PC-9 (cell line): ENCODE results near the gene ARHGAP26. TPM values are rescaled to one million over a fixed set of nuclear protein-coding genes. Genes with fewer than 3 reads are reported as not detected.

Source experiments
- BruUV-seq: library from RNA; stranded (reverse); fragments of 400-500 nt; replicated peaks from 2 replicates; lab custom pipeline; 2021; lab: Mats Ljungman, UMichigan
- CTCF ChIA-PET: fragments of 300-600 bp; sonication (Branson Sonifier 250); formaldehyde crosslinking; loops from one replicate; lab custom pipeline; 2022; ENCODE audit warnings: antibody characterized with exemption; lab: Charles Lee
- POLR2A ChIA-PET: fragments of 300-600 bp; sonication (Branson Sonifier 250); formaldehyde crosslinking; loops from one replicate; lab custom pipeline; 2022; ENCODE audit warnings: antibody characterized with exemption; ENCODE audit not compliant: unreplicated experiment; lab: Charles Lee
- DNase-seq, 2 experiments: peaks; one replicate each; pipeline versions ENCODE4 v3.0.0 to v3.0.0-alpha.2; 2015 to 2022; ENCODE audit warnings: mixed read lengths in 1 of 2
- H2AFZ ChIP-seq: fragments of 200-600 bp; sonication (generic); 2 replicates; pipeline ENCODE4 v1.8.1; 2017; ENCODE audit warnings: antibody characterized with exemption
- H3F3A ChIP-seq: fragments of 200-600 bp; sonication (generic); 2 replicates; pipeline ENCODE4 v1.8.1; 2017; ENCODE audit warnings: antibody characterized with exemption, mild to moderate bottlenecking, low read depth; ENCODE audit not compliant: insufficient read depth
- H3K27ac ChIP-seq: fragments of 200-600 bp; sonication (generic); 2 replicates; pipeline ENCODE4 v1.6.1; 2016; ENCODE audit warnings: mixed run types
- H3K27me3 ChIP-seq: fragments of 200-600 bp; sonication (generic); 2 replicates; pipeline ENCODE4 v1.6.1; 2016; ENCODE audit warnings: low read depth, mixed run types; ENCODE audit not compliant: insufficient read depth
- H3K36me3 ChIP-seq: fragments of 200-600 bp; sonication (generic); 2 replicates; pipeline ENCODE4 v1.6.1; 2016; ENCODE audit warnings: low read depth, mixed run types
- H3K4me1 ChIP-seq: fragments of 200-600 bp; sonication (generic); replicated peaks from 2 replicates; pipeline ENCODE4 v1.6.1; 2016; ENCODE audit warnings: mixed run types; ENCODE audit not compliant: insufficient read depth
- H3K4me2 ChIP-seq: fragments of 200-600 bp; sonication (generic); 2 replicates; pipeline ENCODE4 v1.6.1; 2017; ENCODE audit warnings: mixed run types
- H3K4me3 ChIP-seq: fragments of 200-600 bp; sonication (generic); 2 replicates; pipeline ENCODE4 v1.6.1; 2016; ENCODE audit warnings: mixed run types
- H3K79me2 ChIP-seq: fragments of 200-600 bp; sonication (generic); 2 replicates; pipeline ENCODE4 v1.6.1; 2017; ENCODE audit warnings: low read depth, mixed run types
- H3K9me2 ChIP-seq: fragments of 200-600 bp; sonication (generic); 2 replicates; pipeline ENCODE4 v1.8.1; 2017; ENCODE audit warnings: mild to moderate bottlenecking; ENCODE audit not compliant: insufficient read depth
- H3K9me3 ChIP-seq: fragments of 200-600 bp; sonication (generic); 2 replicates; pipeline ENCODE4 v1.8.1; 2016; ENCODE audit warnings: low read depth; ENCODE audit not compliant: insufficient read depth
- H4K20me1 ChIP-seq: fragments of 200-600 bp; sonication (generic); 2 replicates; pipeline ENCODE4 v1.8.1; 2017; ENCODE audit not compliant: insufficient read depth
- CTCF ChIP-seq: fragments of 200-600 bp; sonication (generic); conservative IDR thresholded peaks from 2 replicates; pipeline ENCODE4 v1.6.1; 2017; ENCODE audit warnings: mixed run types, antibody characterized with exemption, mild to moderate bottlenecking, moderate library complexity
- EZH2 ChIP-seq: fragments of 200-600 bp; sonication (generic); IDR thresholded peaks from 2 replicates; pipeline ENCODE4 v1.8.0; 2017; ENCODE audit warnings: antibody characterized with exemption, low read depth
- intact Hi-C: fragments of 100-400 bp; cut with micrococcal nuclease; formaldehyde crosslinking; loops from one replicate; pipeline ENCODE4 v1.10.0; 2022; ENCODE audit not compliant: unreplicated experiment
- total RNA-seq: library from RNA; stranded (reverse); gene quantifications from 2 replicates; pipeline ENCODE4 v1.2.3, GENCODE V29; 2021

ARHGAP26 gene
- total RNA-seq, 1 experiment from 2014 or later: 29.7 TPM

- H3K79me2 ChIP-seq: no peaks in the 10 kb centered on the region
- H3K9me2 ChIP-seq: no peaks in the 10 kb centered on the region
- H3K27me3 ChIP-seq: no peaks in the 10 kb centered on the region
- POLR2A ChIA-PET: no interaction called here
- no TSS peak for BruUV-seq
- no peaks in the 10 kb centered on the region for H4K20me1 ChIP-seq
- no peak overlapping the region for H3K4me2 ChIP-seq
- peaks cover 14% of the 10 kb centered on the region; the same call in 1 of the 2 replicates for H3F3A ChIP-seq
- H3K4me3 ChIP-seq: no peak overlapping the region
- intact Hi-C loops: loop anchor here (1.0 kb wide), 1 partner anchor 198 kb away; no protein-coding TSS in a partner anchor
- no peaks in the 10 kb centered on the region for H3K36me3 ChIP-seq
- H3K4me1 ChIP-seq: peaks cover 25% of the 10 kb centered on the region
- no peak overlapping the region for H2AFZ ChIP-seq
- H3K9me3 ChIP-seq: no peaks in the 10 kb centered on the region
- DNase-seq: no peak
- no peak overlapping the region for H3K27ac ChIP-seq
- CTCF ChIA-PET: interaction anchor here (0.5 to 0.7 kb wide), 2 partner anchors 11 to 16 kb away, joined by 3 to 5 read pairs; no protein-coding TSS in a partner anchor
- TF ChIP-seq CTCF (no peak), EZH2 (no peak)
These were observed 144.9 kb downstream of the ARHGAP26 start for GRCh38 chr5:142915038-142915437.

- no TSS peak for BruUV-seq
- H2AFZ ChIP-seq: no peak overlapping the region
- POLR2A ChIA-PET: no interaction called here
These were observed 145.7 kb downstream of the ARHGAP26 start for GRCh38 chr5:142915813-142916424.

More at GRCh38 chr5:142915813-142916424, 145.7 kb downstream of the ARHGAP26 start:
- H3F3A ChIP-seq: peaks cover 14% of the 10 kb centered on the region; the same call in 1 of the 2 replicates
- intact Hi-C loops: loop anchor here (1.0 kb wide), 1 partner anchor 199 kb away; no protein-coding TSS in a partner anchor
- no peaks in the 10 kb centered on the region for H3K36me3 ChIP-seq
- H3K9me3 ChIP-seq: no peaks in the 10 kb centered on the region
- CTCF ChIA-PET: interaction anchor here (0.5 to 0.8 kb wide), 3 partner anchors 19 to 301 kb away, joined by 3 to 5 read pairs (median 3); no protein-coding TSS in a partner anchor
- H4K20me1 ChIP-seq: no peaks in the 10 kb centered on the region
- DNase-seq: peak in 1 of 2 experiments; percentile 40
- TF ChIP-seq EZH2 (no peak), CTCF (peak; percentile 72)
- H3K79me2 ChIP-seq: no peaks in the 10 kb centered on the region
- H3K27me3 ChIP-seq: no peaks in the 10 kb centered on the region
- no peak overlapping the region for H3K4me3 ChIP-seq
- no peaks in the 10 kb centered on the region for H3K9me2 ChIP-seq
- H3K27ac ChIP-seq: no peak overlapping the region
- H3K4me2 ChIP-seq: no peak overlapping the region
- peaks cover 25% of the 10 kb centered on the region for H3K4me1 ChIP-seq
